ENCODE measurements around the gene CFAP100.

DNA sequence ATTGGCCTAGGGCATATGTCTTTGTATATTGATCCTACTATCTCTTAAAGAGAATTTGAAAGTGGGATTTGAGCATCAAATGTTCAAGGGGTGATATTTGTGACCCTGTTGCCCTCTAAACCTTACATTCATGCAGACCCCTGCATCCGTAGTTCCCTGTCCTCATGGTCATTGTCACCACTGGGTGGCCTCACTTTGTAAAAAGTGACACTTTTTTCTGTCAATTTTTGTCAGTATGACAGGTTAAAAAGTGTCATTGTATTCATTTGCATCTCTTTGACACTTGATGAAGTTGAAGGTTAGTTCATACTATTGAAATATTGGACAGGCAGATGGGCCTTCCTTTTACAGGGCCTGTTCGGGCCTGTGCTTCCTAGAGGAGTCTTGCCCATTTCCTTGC lies 25.2 kb upstream of the CFAP100 start:
- TF ChIP-seq, protein P1, sequence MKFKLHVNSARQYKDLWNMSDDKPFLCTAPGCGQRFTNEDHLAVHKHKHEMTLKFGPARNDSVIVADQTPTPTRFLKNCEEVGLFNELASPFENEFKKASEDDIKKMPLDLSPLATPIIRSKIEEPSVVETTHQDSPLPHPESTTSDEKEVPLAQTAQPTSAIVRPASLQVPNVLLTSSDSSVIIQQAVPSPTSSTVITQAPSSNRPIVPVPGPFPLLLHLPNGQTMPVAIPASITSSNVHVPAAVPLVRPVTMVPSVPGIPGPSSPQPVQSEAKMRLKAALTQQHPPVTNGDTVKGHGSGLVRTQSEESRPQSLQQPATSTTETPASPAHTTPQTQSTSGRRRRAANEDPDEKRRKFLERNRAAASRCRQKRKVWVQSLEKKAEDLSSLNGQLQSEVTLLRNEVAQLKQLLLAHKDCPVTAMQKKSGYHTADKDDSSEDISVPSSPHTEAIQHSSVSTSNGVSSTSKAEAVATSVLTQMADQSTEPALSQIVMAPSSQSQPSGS (IDR thresholded peaks at IDR 0.05; ENCODE audit: low read length) = no peak
- TF ChIP-seq CBX3 (IDR thresholded peaks at IDR 0.05; ENCODE audit: borderline replicate concordance, low read depth) = no peak
- no peak for TF ChIP-seq TCF12 (IDR thresholded peaks at IDR 0.05; ENCODE audit: low read depth, low read length)
- TF ChIP-seq CHD2 (IDR thresholded peaks at IDR 0.05; ENCODE audit: borderline replicate concordance, low read depth, low read length) = no peak
- TF ChIP-seq EP300 (IDR thresholded peaks at IDR 0.05; ENCODE audit: borderline replicate concordance in 1 of 2, control insufficient read depth in 1 of 2, low read depth in 2 of 2, low read length in 2 of 2) = no peak
- TF ChIP-seq REST (IDR thresholded peaks at IDR 0.05; ENCODE audit: low read depth, low read length) = no peak
- TF ChIP-seq, protein P2, sequence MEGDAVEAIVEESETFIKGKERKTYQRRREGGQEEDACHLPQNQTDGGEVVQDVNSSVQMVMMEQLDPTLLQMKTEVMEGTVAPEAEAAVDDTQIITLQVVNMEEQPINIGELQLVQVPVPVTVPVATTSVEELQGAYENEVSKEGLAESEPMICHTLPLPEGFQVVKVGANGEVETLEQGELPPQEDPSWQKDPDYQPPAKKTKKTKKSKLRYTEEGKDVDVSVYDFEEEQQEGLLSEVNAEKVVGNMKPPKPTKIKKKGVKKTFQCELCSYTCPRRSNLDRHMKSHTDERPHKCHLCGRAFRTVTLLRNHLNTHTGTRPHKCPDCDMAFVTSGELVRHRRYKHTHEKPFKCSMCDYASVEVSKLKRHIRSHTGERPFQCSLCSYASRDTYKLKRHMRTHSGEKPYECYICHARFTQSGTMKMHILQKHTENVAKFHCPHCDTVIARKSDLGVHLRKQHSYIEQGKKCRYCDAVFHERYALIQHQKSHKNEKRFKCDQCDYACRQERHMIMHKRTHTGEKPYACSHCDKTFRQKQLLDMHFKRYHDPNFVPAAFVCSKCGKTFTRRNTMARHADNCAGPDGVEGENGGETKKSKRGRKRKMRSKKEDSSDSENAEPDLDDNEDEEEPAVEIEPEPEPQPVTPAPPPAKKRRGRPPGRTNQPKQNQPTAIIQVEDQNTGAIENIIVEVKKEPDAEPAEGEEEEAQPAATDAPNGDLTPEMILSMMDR (IDR thresholded peaks at IDR 0.05 in 2 of 3, conservative IDR thresholded peaks at IDR 0.05 in 1 of 3; ENCODE audit: control insufficient read depth in 2 of 3, extremely low read depth in 1 of 3, insufficient read depth in 1 of 3, low read depth in 3 of 3, low read length in 3 of 3) = no peak
- no peak for TF ChIP-seq RCOR1 (conservative IDR thresholded peaks at IDR 0.05; ENCODE audit: low read depth, low read length)
- no peak for TF ChIP-seq POLR2A (IDR thresholded peaks at IDR 0.05; ENCODE audit: low read depth, low read length)
- TF ChIP-seq KDM1A (IDR thresholded peaks at IDR 0.05; ENCODE audit: borderline replicate concordance) = no peak
- TF ChIP-seq POLR2AphosphoS5 (IDR thresholded peaks at IDR 0.05; ENCODE audit: low read length) = no peak
- no peak for TF ChIP-seq CEBPB (IDR thresholded peaks at IDR 0.05; ENCODE audit: borderline replicate concordance in 1 of 2, low read depth in 2 of 2, low read length in 2 of 2)

Data from GM12878 (cell line).